K562 (cell line): Measurements from ENCODE around the gene EVA1B. TPM values are rescaled to one million over a fixed set of nuclear protein-coding genes. Genes with fewer than 3 reads are reported as not detected.

Source experiments
- ADNP ChIP-seq: fragments of 200-800 bp; sonication (Bioruptor generic); IDR thresholded peaks from 2 replicates; pipeline ENCODE4 v1.6.1; 2016; ENCODE audit warnings: missing genetic modification characterization, missing compliant biosample characterization
- ARID1B ChIP-seq: fragments of 450-650 bp; IDR thresholded peaks from 2 replicates; pipeline ENCODE4 v1.6.1; 2016; ENCODE audit warnings: antibody characterized with exemption, mild to moderate bottlenecking, inconsistent platforms
- BACH1 ChIP-seq: fragments of 200-800 bp; sonication (Bioruptor generic); IDR thresholded peaks from 2 replicates; pipeline ENCODE4 v1.6.1; 2016; ENCODE audit warnings: missing genetic modification characterization, missing compliant biosample characterization
- BHLHE40 ChIP-seq: IDR thresholded peaks from 2 replicates; pipeline ENCODE4 v1.6.1; 2011; ENCODE audit warnings: low read length, improper control_type of control experiment
- CBFA2T2 ChIP-seq: fragments of 450-650 bp; conservative IDR thresholded peaks from 2 replicates; pipeline ENCODE4 v1.6.1; 2017; ENCODE audit warnings: mild to moderate bottlenecking
- CBFA2T3 ChIP-seq: fragments of 450-650 bp; IDR thresholded peaks from 2 replicates; pipeline ENCODE4 v1.6.1; 2017
- CBX8 ChIP-seq: fragments of 200-600 bp; sonication (generic); IDR thresholded peaks from 2 replicates; pipeline ENCODE4 v1.6.1; 2012; ENCODE audit warnings: borderline replicate concordance, mixed run types, low read depth, mild to moderate bottlenecking, moderate library complexity, mixed read lengths, low read length, control low read depth, inconsistent platforms; ENCODE audit not compliant: poor library complexity, severe bottlenecking; ENCODE audit errors: extremely low read depth
- CXXC5 ChIP-seq: fragments of 250-450 bp; sonication (Bioruptor Pico); IDR thresholded peaks from 2 replicates; pipeline ENCODE4 v1.8.0; 2022; ENCODE audit warnings: inconsistent platforms, mild to moderate bottlenecking, moderate library complexity
- DMBX1 ChIP-seq: fragments of 250-450 bp; sonication (Bioruptor Pico); IDR thresholded peaks from 2 replicates; pipeline ENCODE4 v1.8.0; 2022; ENCODE audit warnings: inconsistent platforms, mild to moderate bottlenecking, moderate library complexity, borderline replicate concordance
- EP300 ChIP-seq: IDR thresholded peaks from 2 replicates; pipeline ENCODE4 v1.6.1; 2012; ENCODE audit warnings: low read length, improper control_type of control experiment
- FOSL1 ChIP-seq: fragments of 200-800 bp; sonication (Bioruptor generic); conservative IDR thresholded peaks from 2 replicates; pipeline ENCODE4 v1.6.1; 2016; ENCODE audit warnings: missing genetic modification characterization, missing compliant biosample characterization
- FOXM1 ChIP-seq, 2 experiments: fragments of 450-650 bp in 1 of 2; sonication (generic) in 1 of 2; formaldehyde crosslinking in 1 of 2; IDR thresholded peaks; 2 replicates each; pipeline versions ENCODE4 v1.6.1 to v1.9.0; 2017 to 2022; ENCODE audit warnings: low read depth in 2 of 2, mild to moderate bottlenecking in 2 of 2, missing genetic modification reagents in 1 of 2, moderate library complexity in 1 of 2
- GATA2 ChIP-seq: sonication (generic); formaldehyde crosslinking; IDR thresholded peaks from 2 replicates; pipeline ENCODE4 v1.4.0; 2020; ENCODE audit warnings: mild to moderate bottlenecking, missing genetic modification reagents
- HDAC3 ChIP-seq: fragments of 450-650 bp; IDR thresholded peaks from 2 replicates; pipeline ENCODE4 v1.6.1; 2018; ENCODE audit warnings: borderline replicate concordance, mild to moderate bottlenecking, moderate library complexity; ENCODE audit not compliant: partially characterized antibody
- HES1 ChIP-seq: fragments of 450-650 bp; IDR thresholded peaks from 2 replicates; pipeline ENCODE4 v1.6.1; 2016; ENCODE audit warnings: low read depth, mild to moderate bottlenecking, moderate library complexity
- ILF3 ChIP-seq: fragments of 450-650 bp; IDR thresholded peaks from 2 replicates; pipeline ENCODE4 v1.6.1; 2018; ENCODE audit warnings: antibody characterized with exemption, mild to moderate bottlenecking, moderate library complexity, borderline replicate concordance
- KDM1A ChIP-seq, 2 experiments: fragments of 450-650 bp; IDR thresholded peaks; 2 replicates each; pipeline ENCODE4 v1.6.1; 2016; ENCODE audit warnings: mild to moderate bottlenecking in 2 of 2
- NR4A1 ChIP-seq, 2 experiments: fragments of 250-450 bp in 1 of 2; fragments of 450-650 bp in 1 of 2; sonication (Bioruptor Pico) in 1 of 2; IDR thresholded peaks; 2 replicates each; pipeline versions ENCODE4 v1.4.0 to v1.6.1; 2016 to 2020; ENCODE audit warnings: mild to moderate bottlenecking in 2 of 2, missing compliant biosample characterization in 1 of 2, missing genetic modification characterization in 1 of 2, moderate library complexity in 1 of 2
- NUFIP1 ChIP-seq: fragments of 450-650 bp; IDR thresholded peaks from 2 replicates; pipeline ENCODE4 v1.6.1; 2018; ENCODE audit not compliant: partially characterized antibody
- PHB ChIP-seq: fragments of 250-450 bp; sonication (Bioruptor Pico); IDR thresholded peaks from 2 replicates; pipeline ENCODE4 v1.5.0; 2021
- RCOR1 ChIP-seq, 2 experiments: IDR thresholded peaks; 2 replicates each; pipeline ENCODE4 v1.6.1; 2012; ENCODE audit warnings: low read depth in 2 of 2, low read length in 2 of 2, borderline replicate concordance in 1 of 2, improper control_type of control experiment in 1 of 2
- SMAD4 ChIP-seq: fragments of 250-450 bp; sonication (Bioruptor Pico); conservative IDR thresholded peaks from 2 replicates; pipeline ENCODE4 v1.8.0; 2021; ENCODE audit warnings: inconsistent platforms, mild to moderate bottlenecking, moderate library complexity
- SMARCA4 ChIP-seq: fragments of 450-650 bp; IDR thresholded peaks from 2 replicates; pipeline ENCODE4 v1.6.1; 2016
- SREBF2 ChIP-seq: sonication (generic); formaldehyde crosslinking; IDR thresholded peaks from 2 replicates; pipeline ENCODE4 v1.4.0; 2020; ENCODE audit warnings: mild to moderate bottlenecking, missing genetic modification reagents
- SRSF3 ChIP-seq: fragments of 200-400 bp; formaldehyde crosslinking; IDR thresholded peaks from 2 replicates; pipeline ENCODE4 v1.6.1; 2016; ENCODE audit warnings: mild to moderate bottlenecking, low read length, moderate library complexity; ENCODE audit not compliant: insufficient read depth
- TCF3 ChIP-seq: sonication (generic); formaldehyde crosslinking; IDR thresholded peaks from 2 replicates; pipeline ENCODE4 v1.4.0; 2020; ENCODE audit warnings: mild to moderate bottlenecking, missing genetic modification reagents
- THRAP3 ChIP-seq: fragments of 450-650 bp; IDR thresholded peaks from 2 replicates; pipeline ENCODE4 v1.6.1; 2016; ENCODE audit warnings: mild to moderate bottlenecking, inconsistent platforms, borderline replicate concordance
- ZFP91 ChIP-seq: sonication (generic); formaldehyde crosslinking; IDR thresholded peaks from 2 replicates; pipeline ENCODE4 v1.8.0; 2022; ENCODE audit warnings: mild to moderate bottlenecking, missing genetic modification reagents
- ZFX ChIP-seq: sonication (generic); formaldehyde crosslinking; IDR thresholded peaks from 2 replicates; pipeline ENCODE4 v1.8.0; 2022; ENCODE audit warnings: mild to moderate bottlenecking, missing genetic modification reagents, moderate library complexity
- ZNF717 ChIP-seq: fragments of 250-450 bp; sonication (Bioruptor Pico); IDR thresholded peaks from 2 replicates; pipeline ENCODE4 v1.5.0; 2021
- polyA plus RNA-seq, 8 experiments: library from polyadenylated mRNA; depleted of rRNA in 4 of 8; stranded (reverse) in 5 of 8; unstranded in 3 of 8; fragments of >200 nt; fragmentation: Nextera tagmentation in 2 of 8; fragmentation: Illumina TruSeq in 1 of 8; extraction: Ambion mirVana in 2 of 8; extraction: Trizol in 1 of 8; gene quantifications; 2 replicates each; pipeline versions ENCODE4 v1.2.1 to v1.2.3, GENCODE V29; 2011 to 2014; ENCODE audit warnings: inconsistent platforms in 1 of 8, missing spikeins in 1 of 8
- total RNA-seq, 7 experiments: library from RNA; depleted of rRNA in 6 of 7; stranded (reverse); fragments of >200 nt in 6 of 7; fragmentation: Illumina TruSeq in 2 of 7; extraction: Trizol in 2 of 7; gene quantifications; 2 replicates each; pipeline versions ENCODE4 v1.2.1 to v1.2.3, GENCODE V29; 2011 to 2021; ENCODE audit warnings: low replicate concordance in 1 of 7

EVA1B gene
- total and polyA plus RNA-seq, 9 of the 15 experiments (the other 6 are each of a cell fraction or from before 2014, with no cell fraction given) = 0.08 to 65.7 (median 2.4) TPM

- TF ChIP-seq SMAD4 (CRISPR knock-in tag) (0 out of 2 replicates have a peak, but pooled peaks have one; percentile 62), THRAP3 (no peak), KDM1A (IDR thresholded peaks at IDR 0.05) (peak; percentile 87 to 93), CBX8 (no peak), PHB (CRISPR knock-in tag) (no peak), BHLHE40 (peak; percentile 58), HDAC3 (peak; percentile 58), FOXM1 (IDR thresholded peaks at IDR 0.05; ENCODE audit: low read depth) (0 out of 2 replicates have a peak, but pooled peaks have one; percentile 63), FOXM1 (CRISPR knock-in tag; IDR thresholded peaks at IDR 0.05; ENCODE audit: low read depth) (no peak), SMARCA4 (peak; percentile 88; the same call in 1 of the 2 replicates), ARID1B (peak; percentile 94), ZFX (peak; percentile 38; the same call in 1 of the 2 replicates), TCF3 (CRISPR knock-in tag) (peak; percentile 96), CXXC5 (CRISPR knock-in tag) (peak; percentile 91), ZNF717 (CRISPR knock-in tag) (no peak), CBFA2T3 (peak; percentile 94), BACH1 (no peak), ILF3 (0 out of 2 replicates have a peak, but pooled peaks have one; percentile 45), EP300 (peak; percentile 87), DMBX1 (CRISPR knock-in tag) (peak; percentile 75), ADNP (tag) (peak; percentile 60; the same call in 1 of the 2 replicates), RCOR1 (IDR thresholded peaks at IDR 0.05; ENCODE audit: borderline replicate concordance in 1 of 2, low read depth in 2 of 2, low read length in 2 of 2) (peak; percentile 10 to 94; a peak in 3 of 4 replicates), NUFIP1 (peak; percentile 51), FOSL1 (tag) (peak; percentile 41; the same call in 1 of the 2 replicates), SREBF2 (CRISPR knock-in tag) (no peak), HES1 (no peak), NR4A1 (CRISPR knock-in tag; IDR thresholded peaks at IDR 0.05) (no peak), NR4A1 (tag; IDR thresholded peaks at IDR 0.05) (0 out of 2 replicates have a peak, but pooled peaks have one; percentile 45), GATA2 (CRISPR knock-in tag) (peak; percentile 64), ZFP91 (no peak), SRSF3 (no peak), CBFA2T2 (peak; percentile 90)
Observed at GRCh38 chr1:36273024-36273423, 50.4 kb downstream of the EVA1B start (continued).
